ENCODE measurements around the gene DHRSX. TPM values are rescaled to one million over a fixed set of nuclear protein-coding genes. Genes with fewer than 3 reads are reported as not detected.

DHRSX gene
- total and polyA plus RNA-seq, 2 donors (not counting 1 experiment from before 2014, with no cell fraction given): 18.8 to 39.0 TPM

- Mint-ChIP-seq H3K27me3 (no peaks in the 10 kb centered on the region), H3K4me1 (peaks cover 38% of the 10 kb centered on the region), H3K9me3 (ENCODE audit: insufficient read depth) (no peaks in the 10 kb centered on the region), H3K4me3 (no peak overlapping the region), H3K27ac (no peak overlapping the region)
- DNase-seq (no peak), ATAC-seq (ENCODE audit: low read depth) (no peak)
- ChIA-PET CTCF (no interaction called here), POLR2A (no interaction called here)
- no peak overlapping the region for H2AFZ ChIP-seq (ENCODE audit: insufficient read depth, low read depth, low read length, poor library complexity, severe bottlenecking)
- no peaks in the 10 kb centered on the region for H3K27me3 ChIP-seq (replicated peaks in 1 of 4; ENCODE audit: control extremely low read depth in 1 of 4, control insufficient read depth in 3 of 4, insufficient read depth in 4 of 4, low read length in 3 of 4)
- H3K4me3 ChIP-seq (ENCODE audit: control extremely low read depth in 1 of 5, extremely low read depth in 1 of 5, insufficient read depth in 1 of 5, low read depth in 2 of 5, low read length in 4 of 5): no peak overlapping the region
- peaks cover 0 to 3% (median 0%) of the 10 kb centered on the region in 3 donors for H3K9me3 ChIP-seq (ENCODE audit: control extremely low read depth in 1 of 3, control insufficient read depth in 2 of 3, insufficient read depth in 1 of 3, low read length in 2 of 3)
- H4K20me1 ChIP-seq (ENCODE audit: control insufficient read depth, insufficient read depth, low read length, poor library complexity, severe bottlenecking): no peaks in the 10 kb centered on the region
- H3K9ac ChIP-seq (ENCODE audit: low read length): no peak overlapping the region
- no peak overlapping the region for H3K4me2 ChIP-seq (replicated peaks; ENCODE audit: low read depth, low read length, poor library complexity, severe bottlenecking)
- H3K79me2 ChIP-seq (ENCODE audit: control insufficient read depth, insufficient read depth, low read length): no peaks in the 10 kb centered on the region
- H3K27ac ChIP-seq (ENCODE audit: low read length in 2 of 2): no peak overlapping the region
- TF ChIP-seq, protein P1, sequence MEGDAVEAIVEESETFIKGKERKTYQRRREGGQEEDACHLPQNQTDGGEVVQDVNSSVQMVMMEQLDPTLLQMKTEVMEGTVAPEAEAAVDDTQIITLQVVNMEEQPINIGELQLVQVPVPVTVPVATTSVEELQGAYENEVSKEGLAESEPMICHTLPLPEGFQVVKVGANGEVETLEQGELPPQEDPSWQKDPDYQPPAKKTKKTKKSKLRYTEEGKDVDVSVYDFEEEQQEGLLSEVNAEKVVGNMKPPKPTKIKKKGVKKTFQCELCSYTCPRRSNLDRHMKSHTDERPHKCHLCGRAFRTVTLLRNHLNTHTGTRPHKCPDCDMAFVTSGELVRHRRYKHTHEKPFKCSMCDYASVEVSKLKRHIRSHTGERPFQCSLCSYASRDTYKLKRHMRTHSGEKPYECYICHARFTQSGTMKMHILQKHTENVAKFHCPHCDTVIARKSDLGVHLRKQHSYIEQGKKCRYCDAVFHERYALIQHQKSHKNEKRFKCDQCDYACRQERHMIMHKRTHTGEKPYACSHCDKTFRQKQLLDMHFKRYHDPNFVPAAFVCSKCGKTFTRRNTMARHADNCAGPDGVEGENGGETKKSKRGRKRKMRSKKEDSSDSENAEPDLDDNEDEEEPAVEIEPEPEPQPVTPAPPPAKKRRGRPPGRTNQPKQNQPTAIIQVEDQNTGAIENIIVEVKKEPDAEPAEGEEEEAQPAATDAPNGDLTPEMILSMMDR (IDR thresholded peaks at IDR 0.05): no peak
- TF ChIP-seq EZH2 (IDR thresholded peaks at IDR 0.05; ENCODE audit: borderline replicate concordance, insufficient read depth, low read depth, low read length, poor library complexity, severe bottlenecking): no peak
- intact Hi-C loops (cut with micrococcal nuclease): no loop called here
- H3K36me3 ChIP-seq (replicated peaks in 1 of 2; ENCODE audit: control extremely low read depth in 1 of 2, control insufficient read depth in 1 of 2, extremely low read depth in 1 of 2, insufficient read depth in 2 of 2, low read length in 1 of 2): no peaks in the 10 kb centered on the region
- H3K4me1 ChIP-seq (ENCODE audit: control insufficient read depth in 2 of 2, insufficient read depth in 2 of 2, low read length in 2 of 2): peaks cover 41 to 48% of the 10 kb centered on the region in 2 donors
- WGBS (ENCODE audit: insufficient coverage): no CpG with 5 or more reads among the region's 8 CpGs
Observed at GRCh38 chrX:2512501-2512900, 11.7 kb upstream of the DHRSX start.

- no peaks in the 10 kb centered on the region for H3K36me3 ChIP-seq (replicated peaks in 1 of 2; ENCODE audit: control extremely low read depth in 1 of 2, control insufficient read depth in 1 of 2, extremely low read depth in 1 of 2, insufficient read depth in 2 of 2, low read length in 1 of 2)
- no peaks in the 10 kb centered on the region for H3K27me3 Mint-ChIP-seq
- H3K27me3 ChIP-seq (replicated peaks in 1 of 4; ENCODE audit: control extremely low read depth in 1 of 4, control insufficient read depth in 3 of 4, insufficient read depth in 4 of 4, low read length in 3 of 4): no peaks in the 10 kb centered on the region
- no peak overlapping the region for H3K4me2 ChIP-seq (replicated peaks; ENCODE audit: low read depth, low read length, poor library complexity, severe bottlenecking)
- no peak overlapping the region for H2AFZ ChIP-seq (ENCODE audit: insufficient read depth, low read depth, low read length, poor library complexity, severe bottlenecking)
- intact Hi-C loops (cut with micrococcal nuclease): no loop called here
- WGBS (ENCODE audit: insufficient coverage): 98% methylated on average over 6 of the region's 6 CpGs
- H3K27ac Mint-ChIP-seq: no peak overlapping the region
- no peaks in the 10 kb centered on the region for H4K20me1 ChIP-seq (ENCODE audit: control insufficient read depth, insufficient read depth, low read length, poor library complexity, severe bottlenecking)
- H3K4me3 Mint-ChIP-seq: no peak overlapping the region
- H3K4me3 ChIP-seq (ENCODE audit: control extremely low read depth in 1 of 5, extremely low read depth in 1 of 5, insufficient read depth in 1 of 5, low read depth in 2 of 5, low read length in 4 of 5): no peak overlapping the region
- no peak overlapping the region for H3K27ac ChIP-seq (ENCODE audit: low read length in 2 of 2)
- H3K9me3 ChIP-seq (ENCODE audit: control extremely low read depth in 1 of 3, control insufficient read depth in 2 of 3, insufficient read depth in 1 of 3, low read length in 2 of 3): peaks cover 0 to 3% (median 0%) of the 10 kb centered on the region in 3 donors
- POLR2A ChIA-PET: no interaction called here
- ATAC-seq (ENCODE audit: low read depth) (no peak), DNase-seq (no peak)
- CTCF ChIA-PET: no interaction called here
- H3K9me3 Mint-ChIP-seq (ENCODE audit: insufficient read depth): no peaks in the 10 kb centered on the region
- peaks cover 28% of the 10 kb centered on the region for H3K4me1 Mint-ChIP-seq
- no peak for TF ChIP-seq EZH2 (IDR thresholded peaks at IDR 0.05; ENCODE audit: borderline replicate concordance, insufficient read depth, low read depth, low read length, poor library complexity, severe bottlenecking)
- TF ChIP-seq, protein P1 (IDR thresholded peaks at IDR 0.05): no peak
- peaks cover 29 to 36% of the 10 kb centered on the region in 2 donors for H3K4me1 ChIP-seq (ENCODE audit: control insufficient read depth in 2 of 2, insufficient read depth in 2 of 2, low read length in 2 of 2)
- H3K79me2 ChIP-seq (ENCODE audit: control insufficient read depth, insufficient read depth, low read length): no peaks in the 10 kb centered on the region
- H3K9ac ChIP-seq (ENCODE audit: low read length): no peak overlapping the region
Observed at GRCh38 chrX:2511326-2511725, 10.6 kb upstream of the DHRSX start.
